ENCODE measurements around the gene OPHN1.

The OPHN1 gene

DNA sequence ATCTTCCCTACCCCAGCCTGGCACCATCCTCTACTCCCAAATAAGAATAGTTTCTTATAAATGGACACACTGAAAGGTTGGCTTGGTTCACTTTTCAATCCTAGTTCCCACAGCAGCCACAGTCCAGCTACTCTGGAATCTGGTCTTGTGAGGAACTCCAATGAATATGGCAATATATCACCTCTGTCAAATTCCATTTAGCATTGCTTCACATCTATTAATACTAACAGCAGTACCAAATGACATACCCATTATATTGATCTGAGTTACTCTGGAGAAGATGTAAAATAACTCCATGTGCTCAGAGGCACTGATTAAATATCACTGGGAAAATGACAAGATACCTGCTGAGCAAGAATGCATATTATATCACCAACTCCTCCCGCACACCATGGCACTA is 8.6 kb downstream of the OPHN1 start:
- no peaks in the 10 kb centered on the region for H3K4me1 ChIP-seq (ENCODE audit: control insufficient read depth, insufficient read depth, low read length)
- H3K9me3 ChIP-seq (ENCODE audit: control insufficient read depth, insufficient read depth, low read length) = no peaks in the 10 kb centered on the region
- no peak overlapping the region for H3K27ac ChIP-seq (ENCODE audit: low read length)
- H3K4me3 ChIP-seq (ENCODE audit: low read length) = no peak overlapping the region
- no peaks in the 10 kb centered on the region for H3K27me3 ChIP-seq (ENCODE audit: control insufficient read depth, insufficient read depth, low read length)
- no peaks in the 10 kb centered on the region for H3K36me3 ChIP-seq (ENCODE audit: control insufficient read depth, insufficient read depth, low read length)
- no peak for DNase-seq (ENCODE audit: low read depth, low spot score)
- no CpG with 5 or more reads among the region's 1 CpG for WGBS (ENCODE audit: insufficient coverage, insufficient read length)

GRCh38 chrX:68422478-68422877 is 10.8 kb downstream of the OPHN1 start:
- DNase-seq (ENCODE audit: low read depth, low spot score) = no peak
- Histone ChIP-seq H3K4me3 (ENCODE audit: low read length) (no peak overlapping the region), H3K4me1 (ENCODE audit: control insufficient read depth, insufficient read depth, low read length) (no peaks in the 10 kb centered on the region), H3K9me3 (ENCODE audit: control insufficient read depth, insufficient read depth, low read length) (no peaks in the 10 kb centered on the region), H3K36me3 (ENCODE audit: control insufficient read depth, insufficient read depth, low read length) (no peaks in the 10 kb centered on the region), H3K27me3 (ENCODE audit: control insufficient read depth, insufficient read depth, low read length) (no peaks in the 10 kb centered on the region), H3K27ac (ENCODE audit: low read length) (no peak overlapping the region)

GRCh38 chrX:68421636-68422035 is 11.7 kb downstream of the OPHN1 start:
- DNase-seq (ENCODE audit: low read depth, low spot score) = no peak
- Histone ChIP-seq H3K36me3 (ENCODE audit: control insufficient read depth, insufficient read depth, low read length) (no peaks in the 10 kb centered on the region), H3K4me3 (ENCODE audit: low read length) (no peak overlapping the region), H3K4me1 (ENCODE audit: control insufficient read depth, insufficient read depth, low read length) (no peaks in the 10 kb centered on the region), H3K27ac (ENCODE audit: low read length) (no peak overlapping the region), H3K27me3 (ENCODE audit: control insufficient read depth, insufficient read depth, low read length) (no peaks in the 10 kb centered on the region), H3K9me3 (ENCODE audit: control insufficient read depth, insufficient read depth, low read length) (no peaks in the 10 kb centered on the region)
- no CpG with 5 or more reads among the region's 3 CpGs for WGBS (ENCODE audit: insufficient coverage, insufficient read length)

DNA sequence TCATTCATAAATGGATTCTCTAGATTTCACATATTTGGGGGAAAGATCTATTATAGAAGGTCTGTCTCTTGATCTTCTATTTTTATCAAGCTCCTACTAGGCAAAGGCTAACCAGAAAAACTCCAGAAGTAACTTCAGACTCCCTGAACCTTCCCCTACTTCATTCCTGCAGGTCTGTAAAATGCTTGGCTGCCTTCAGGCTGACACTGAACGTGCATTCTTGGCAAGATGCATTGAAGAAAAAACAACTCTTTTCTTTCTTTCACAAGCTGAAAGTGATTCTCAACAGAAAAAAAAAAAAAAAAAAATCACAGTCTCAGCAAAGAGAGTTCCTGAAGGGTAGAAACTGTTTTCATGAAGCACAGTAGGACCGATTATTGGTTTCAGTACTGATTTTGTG is 12.7 kb downstream of the OPHN1 start:
- Histone ChIP-seq H3K36me3 (ENCODE audit: control insufficient read depth, insufficient read depth, low read length) (no peaks in the 10 kb centered on the region), H3K27ac (ENCODE audit: low read length) (no peak overlapping the region), H3K9me3 (ENCODE audit: control insufficient read depth, insufficient read depth, low read length) (no peaks in the 10 kb centered on the region), H3K4me3 (ENCODE audit: low read length) (no peak overlapping the region), H3K27me3 (ENCODE audit: control insufficient read depth, insufficient read depth, low read length) (no peaks in the 10 kb centered on the region), H3K4me1 (ENCODE audit: control insufficient read depth, insufficient read depth, low read length) (no peaks in the 10 kb centered on the region)
- WGBS (ENCODE audit: insufficient coverage, insufficient read length) = no CpG with 5 or more reads among the region's 2 CpGs
- no peak for DNase-seq (ENCODE audit: low read depth, low spot score)

DNA sequence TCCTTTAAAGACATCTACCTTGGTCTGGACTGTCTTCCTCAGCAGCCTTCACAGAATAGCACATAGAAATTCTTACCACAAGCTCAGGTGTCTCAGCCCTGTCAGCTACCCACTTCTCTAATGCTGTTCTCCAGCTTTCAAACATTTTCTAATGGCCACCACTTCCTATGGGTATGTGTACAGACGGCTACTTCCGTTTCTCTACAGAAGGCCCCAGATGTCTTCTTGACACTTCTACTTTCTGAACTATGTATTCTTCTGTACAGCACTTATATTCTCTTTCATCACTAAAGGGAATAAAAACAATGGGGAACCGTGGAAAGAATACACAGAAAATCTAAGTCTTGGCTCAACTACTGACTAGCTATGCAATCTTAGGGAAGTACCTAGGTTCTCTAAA is 13.3 kb downstream of the OPHN1 start:
- Histone ChIP-seq H3K4me3 (ENCODE audit: low read length) (no peak overlapping the region), H3K4me1 (ENCODE audit: control insufficient read depth, insufficient read depth, low read length) (no peaks in the 10 kb centered on the region)
- no CpG with 5 or more reads among the region's 3 CpGs for WGBS (ENCODE audit: insufficient coverage, insufficient read length)

GRCh38 chrX:68417651-68418050 is 15.6 kb downstream of the OPHN1 start:
- Histone ChIP-seq H3K36me3 (ENCODE audit: control insufficient read depth, insufficient read depth, low read length) (no peaks in the 10 kb centered on the region), H3K4me1 (ENCODE audit: control insufficient read depth, insufficient read depth, low read length) (no peaks in the 10 kb centered on the region)
- no CpG with 5 or more reads among the region's 2 CpGs for WGBS (ENCODE audit: insufficient coverage, insufficient read length)

More for the DNA sequence above, 13.3 kb downstream of the OPHN1 start:
- Histone ChIP-seq H3K27ac (ENCODE audit: low read length) (no peak overlapping the region), H3K36me3 (ENCODE audit: control insufficient read depth, insufficient read depth, low read length) (no peaks in the 10 kb centered on the region), H3K9me3 (ENCODE audit: control insufficient read depth, insufficient read depth, low read length) (no peaks in the 10 kb centered on the region), H3K27me3 (ENCODE audit: control insufficient read depth, insufficient read depth, low read length) (no peaks in the 10 kb centered on the region)
- DNase-seq (ENCODE audit: low read depth, low spot score) = no peak

DNA sequence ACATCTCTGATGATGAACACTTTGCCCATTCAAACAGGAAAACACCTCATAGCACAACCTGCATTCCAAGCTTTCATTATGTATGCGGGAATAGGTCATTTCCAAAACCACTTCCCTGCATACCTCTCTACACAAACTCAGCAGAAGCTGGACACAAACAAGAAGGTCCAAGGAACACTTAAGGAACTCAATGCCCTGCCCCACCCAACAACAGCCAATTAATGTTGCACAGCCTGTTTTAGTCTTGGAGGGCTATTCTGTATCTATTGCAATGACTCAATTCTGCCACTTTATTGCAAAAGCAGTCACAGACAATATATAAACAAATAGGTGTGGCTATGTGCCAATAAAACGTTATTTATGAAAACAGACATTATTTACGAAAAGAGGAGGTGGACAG is 16.7 kb downstream of the OPHN1 start:
- Histone ChIP-seq H3K27ac (ENCODE audit: low read length) (no peak overlapping the region), H3K27me3 (ENCODE audit: control insufficient read depth, insufficient read depth, low read length) (no peaks in the 10 kb centered on the region), H3K4me1 (ENCODE audit: control insufficient read depth, insufficient read depth, low read length) (no peaks in the 10 kb centered on the region), H3K4me3 (ENCODE audit: low read length) (no peak overlapping the region), H3K36me3 (ENCODE audit: control insufficient read depth, insufficient read depth, low read length) (no peaks in the 10 kb centered on the region), H3K9me3 (ENCODE audit: control insufficient read depth, insufficient read depth, low read length) (no peaks in the 10 kb centered on the region)
- WGBS (ENCODE audit: insufficient coverage, insufficient read length) = no CpG with 5 or more reads among the region's 3 CpGs
- no peak for DNase-seq (ENCODE audit: low read depth, low spot score)

More at GRCh38 chrX:68417651-68418050, 15.6 kb downstream of the OPHN1 start:
- H3K27me3 ChIP-seq (ENCODE audit: control insufficient read depth, insufficient read depth, low read length) = no peaks in the 10 kb centered on the region
- no peaks in the 10 kb centered on the region for H3K9me3 ChIP-seq (ENCODE audit: control insufficient read depth, insufficient read depth, low read length)
- no peak for DNase-seq (ENCODE audit: low read depth, low spot score)
- H3K4me3 ChIP-seq (ENCODE audit: low read length) = no peak overlapping the region
- no peak overlapping the region for H3K27ac ChIP-seq (ENCODE audit: low read length)

GRCh38 chrX:68415316-68415715 is 18.0 kb downstream of the OPHN1 start:
- Histone ChIP-seq H3K4me1 (ENCODE audit: control insufficient read depth, insufficient read depth, low read length) (no peaks in the 10 kb centered on the region), H3K27ac (ENCODE audit: low read length) (no peak overlapping the region), H3K9me3 (ENCODE audit: control insufficient read depth, insufficient read depth, low read length) (no peaks in the 10 kb centered on the region), H3K27me3 (ENCODE audit: control insufficient read depth, insufficient read depth, low read length) (no peaks in the 10 kb centered on the region), H3K36me3 (ENCODE audit: control insufficient read depth, insufficient read depth, low read length) (no peaks in the 10 kb centered on the region), H3K4me3 (ENCODE audit: low read length) (no peak overlapping the region)
- no peak for DNase-seq (ENCODE audit: low read depth, low spot score)
- WGBS (ENCODE audit: insufficient coverage, insufficient read length) = no CpG with 5 or more reads among the region's 1 CpG

DNA sequence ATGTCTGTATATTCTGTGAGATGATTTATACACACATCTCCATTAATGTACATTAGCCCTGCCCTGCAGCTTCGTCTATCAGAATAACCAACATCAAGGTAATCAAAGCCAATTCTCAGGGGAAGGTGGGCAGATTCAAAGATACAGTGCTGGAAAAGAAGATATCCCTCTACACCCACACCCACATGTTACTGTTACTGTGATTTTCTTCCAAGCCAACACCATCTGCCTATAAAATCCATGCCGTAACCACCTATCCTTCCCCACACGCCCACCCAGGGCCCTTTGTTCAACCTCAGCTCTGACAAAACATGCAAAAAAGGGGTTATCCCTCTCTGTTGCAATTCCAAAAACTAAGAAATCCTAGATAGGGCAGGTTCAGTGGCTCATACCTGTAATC is 20.0 kb downstream of the OPHN1 start:
- H3K27ac ChIP-seq (ENCODE audit: low read length) = no peak overlapping the region
- no CpG with 5 or more reads among the region's 3 CpGs for WGBS (ENCODE audit: insufficient coverage, insufficient read length)

DNA sequence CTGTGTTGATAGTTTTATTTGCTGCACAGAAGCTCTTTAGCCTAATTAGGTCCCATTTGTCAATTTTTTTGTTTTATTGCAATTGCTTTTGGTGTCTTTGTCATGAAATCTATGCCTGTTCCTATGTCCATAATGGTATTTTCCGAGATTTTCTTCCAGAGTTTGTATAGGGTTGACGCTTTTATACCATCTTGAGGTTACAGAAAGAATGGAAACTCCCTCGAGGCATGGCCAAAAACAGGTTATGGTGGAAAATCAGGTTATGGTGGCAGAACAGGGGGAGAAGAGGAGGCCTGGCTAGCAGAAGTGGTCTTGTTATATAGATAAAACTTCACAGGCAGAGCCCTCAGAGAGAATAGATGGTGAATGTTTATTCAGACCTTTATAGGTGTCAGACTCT is 21.6 kb downstream of the OPHN1 start:
- Histone ChIP-seq H3K27ac (ENCODE audit: low read length) (no peak overlapping the region), H3K4me3 (ENCODE audit: low read length) (no peak overlapping the region), H3K9me3 (ENCODE audit: control insufficient read depth, insufficient read depth, low read length) (no peaks in the 10 kb centered on the region), H3K4me1 (ENCODE audit: control insufficient read depth, insufficient read depth, low read length) (no peaks in the 10 kb centered on the region), H3K36me3 (ENCODE audit: control insufficient read depth, insufficient read depth, low read length) (no peaks in the 10 kb centered on the region), H3K27me3 (ENCODE audit: control insufficient read depth, insufficient read depth, low read length) (no peaks in the 10 kb centered on the region)
- WGBS (ENCODE audit: insufficient coverage, insufficient read length) = no CpG with 5 or more reads among the region's 3 CpGs
- DNase-seq (ENCODE audit: low read depth, low spot score) = no peak

More for the DNA sequence above, 20.0 kb downstream of the OPHN1 start:
- DNase-seq (ENCODE audit: low read depth, low spot score) = no peak
- Histone ChIP-seq H3K4me1 (ENCODE audit: control insufficient read depth, insufficient read depth, low read length) (no peaks in the 10 kb centered on the region), H3K36me3 (ENCODE audit: control insufficient read depth, insufficient read depth, low read length) (no peaks in the 10 kb centered on the region), H3K9me3 (ENCODE audit: control insufficient read depth, insufficient read depth, low read length) (no peaks in the 10 kb centered on the region), H3K27me3 (ENCODE audit: control insufficient read depth, insufficient read depth, low read length) (no peaks in the 10 kb centered on the region), H3K4me3 (ENCODE audit: low read length) (no peak overlapping the region)

DNA sequence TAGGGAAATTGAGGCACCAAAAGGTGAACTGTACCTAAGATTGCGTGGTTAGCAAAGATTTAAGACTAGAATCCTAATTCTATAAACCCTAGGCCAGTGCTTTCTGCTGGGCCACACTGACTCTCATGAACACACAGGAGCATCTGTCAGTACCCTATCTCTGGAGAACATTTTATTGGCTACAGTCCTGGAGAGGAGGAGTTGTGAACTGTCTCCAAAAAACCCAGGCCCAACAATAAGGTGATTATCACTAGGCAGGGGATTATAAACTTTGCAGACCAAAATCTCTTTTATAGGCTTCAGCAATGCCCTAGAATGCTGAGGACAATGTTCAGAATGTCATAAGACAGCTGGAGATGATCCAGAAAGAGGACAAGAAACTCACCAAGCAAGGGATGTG is 24.1 kb downstream of the OPHN1 start:
- no peaks in the 10 kb centered on the region for H3K36me3 ChIP-seq (ENCODE audit: control insufficient read depth, insufficient read depth, low read length)
- no peaks in the 10 kb centered on the region for H3K4me1 ChIP-seq (ENCODE audit: control insufficient read depth, insufficient read depth, low read length)
- no peak overlapping the region for H3K4me3 ChIP-seq (ENCODE audit: low read length)
- H3K27me3 ChIP-seq (ENCODE audit: control insufficient read depth, insufficient read depth, low read length) = no peaks in the 10 kb centered on the region
- no peak for DNase-seq (ENCODE audit: low read depth, low spot score)
- no CpG with 5 or more reads among the region's 1 CpG for WGBS (ENCODE audit: insufficient coverage, insufficient read length)
- H3K9me3 ChIP-seq (ENCODE audit: control insufficient read depth, insufficient read depth, low read length) = no peaks in the 10 kb centered on the region
- H3K27ac ChIP-seq (ENCODE audit: low read length) = no peak overlapping the region

All from iPS DF 6.9 (cell line).